ENCODE results near the gene CTSZ.
"Not testable (repeated sequence)": the region's sequence is repeated elsewhere in the genome, so short reads cannot be mapped to it uniquely, and the experiment has no call there.

Gene CTSZ

GRCh38 chr20:59014680-59015389, 7.8 kb upstream of the CTSZ start:
- in situ Hi-C loops (cut with MboI; ENCODE audit: low sequenced_read_pairs, unreplicated experiment), result no loop called here
- TF ChIP-seq CTCF (IDR thresholded peaks at IDR 0.05; ENCODE audit: borderline replicate concordance, control extremely low read depth, extremely low read depth, insufficient read depth, missing control alignments), result no peak
- no peak for DNase-seq (ENCODE audit: low spot score)

- no peak for TF ChIP-seq CTCF (IDR thresholded peaks at IDR 0.05; ENCODE audit: borderline replicate concordance, control extremely low read depth, extremely low read depth, insufficient read depth, missing control alignments)
- DNase-seq (ENCODE audit: low spot score), result no peak
- in situ Hi-C loops (cut with MboI; ENCODE audit: low sequenced_read_pairs, unreplicated experiment), result no loop called here
Observed at GRCh38 chr20:59013959-59014608, 7.0 kb upstream of the CTSZ start.

DNA sequence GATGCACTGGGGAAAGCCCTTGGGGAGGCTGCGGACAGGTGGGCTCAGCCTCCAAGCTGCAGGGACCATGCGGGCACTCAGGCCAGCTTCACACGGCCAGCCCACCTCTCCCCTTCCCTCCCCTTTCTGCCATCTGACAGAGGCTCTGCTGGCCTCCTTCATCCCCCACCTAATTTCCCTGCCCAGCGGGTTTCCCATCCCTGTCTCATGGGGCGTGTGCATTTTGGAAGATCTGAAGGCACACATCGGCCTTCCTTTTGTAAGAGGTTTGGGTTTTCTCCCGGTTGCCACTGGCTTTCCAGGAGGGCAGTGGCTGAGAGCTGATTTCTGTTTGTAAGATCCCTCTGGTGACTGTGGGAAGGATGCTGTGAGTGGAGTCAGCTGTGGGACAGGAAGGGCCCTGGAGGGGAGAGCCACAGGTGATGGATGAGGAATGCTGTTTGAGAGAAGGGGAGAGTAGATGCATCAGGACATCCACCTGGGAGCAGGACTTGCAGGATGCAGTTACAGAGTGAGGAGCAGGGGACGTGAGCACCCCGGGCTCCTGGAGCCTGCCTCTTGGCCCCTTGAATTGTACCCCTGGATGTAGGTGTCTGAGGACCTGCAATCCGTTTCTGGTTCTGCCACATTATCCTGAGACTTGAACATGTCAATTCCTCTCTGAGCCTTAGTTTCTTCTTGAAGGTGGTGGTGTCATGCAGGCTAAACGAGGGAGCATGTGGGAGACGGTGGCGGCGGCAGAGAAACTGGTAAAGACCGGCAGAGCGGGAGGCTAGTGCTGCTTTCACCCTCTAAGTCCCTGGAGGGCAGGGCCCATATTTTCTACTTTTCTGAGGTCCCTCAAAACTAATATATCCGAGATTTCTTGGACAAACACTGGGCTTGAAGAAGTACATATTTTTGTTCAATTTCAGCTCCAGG, 6.2 kb upstream of the CTSZ start:
- in situ Hi-C loops (cut with MboI; ENCODE audit: low sequenced_read_pairs, unreplicated experiment), result no loop called here
- DNase-seq (ENCODE audit: low spot score), result no peak

DNA sequence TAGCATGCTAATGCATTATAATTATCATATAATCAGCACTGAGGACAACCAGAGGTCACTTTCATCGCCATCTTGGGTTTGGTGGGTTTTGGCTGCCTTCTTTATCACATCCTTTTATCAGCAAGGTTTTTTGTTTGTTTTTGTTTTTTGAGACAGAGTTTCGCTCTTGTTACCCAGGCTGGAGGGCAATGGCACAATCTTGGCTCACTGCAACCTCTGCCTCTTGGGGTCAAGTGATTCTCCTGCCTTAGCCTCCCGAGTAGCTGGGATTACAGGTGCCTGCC, 4.8 kb upstream of the CTSZ start:
- in situ Hi-C loops (cut with MboI; ENCODE audit: low sequenced_read_pairs, unreplicated experiment); DNase-seq (ENCODE audit: low spot score): not testable (repeated sequence)

More for the DNA sequence above, 6.2 kb upstream of the CTSZ start:
- no peak for TF ChIP-seq CTCF (IDR thresholded peaks at IDR 0.05; ENCODE audit: borderline replicate concordance, control extremely low read depth, extremely low read depth, insufficient read depth, missing control alignments)

- no peak for DNase-seq (ENCODE audit: low spot score)
- in situ Hi-C loops (cut with MboI; ENCODE audit: low sequenced_read_pairs, unreplicated experiment), result no loop called here
- no peak for TF ChIP-seq CTCF (IDR thresholded peaks at IDR 0.05; ENCODE audit: borderline replicate concordance, control extremely low read depth, extremely low read depth, insufficient read depth, missing control alignments)
Observed at GRCh38 chr20:59010995-59011873, 4.2 kb upstream of the CTSZ start.

- in situ Hi-C loops (cut with MboI; ENCODE audit: low sequenced_read_pairs, unreplicated experiment), result no loop called here
- no peak for DNase-seq (ENCODE audit: low spot score)
Observed at GRCh38 chr20:59010321-59010994, 3.4 kb upstream of the CTSZ start.

More at GRCh38 chr20:59010321-59010994, 3.4 kb upstream of the CTSZ start:
- TF ChIP-seq CTCF (IDR thresholded peaks at IDR 0.05; ENCODE audit: borderline replicate concordance, control extremely low read depth, extremely low read depth, insufficient read depth, missing control alignments), result no peak

All from GM13976 (cell line).